ENCODE data around the gene ACE2. TPM values are rescaled to one million over a fixed set of nuclear protein-coding genes. Genes with fewer than 3 reads are reported as not detected.

ACE2 gene
- total and polyA plus RNA-seq, 7 donors: 0.33 to 12.8 (median 4.2) TPM; not detected in 2

- H3K36me3 ChIP-seq: no peaks in the 10 kb centered on the region
- no peaks in the 10 kb centered on the region for H3K27me3 ChIP-seq
- H3K9me3 ChIP-seq: no peaks in the 10 kb centered on the region
- WGBS, 2 donors: 88 to 100% methylated on average over 1 of the region's 1 CpG
- TF ChIP-seq CTCF (IDR thresholded peaks at IDR 0.05) (no peak), EP300 (IDR thresholded peaks at IDR 0.05) (no peak), POLR2A (IDR thresholded peaks at IDR 0.05) (no peak), POLR2AphosphoS5 (IDR thresholded peaks at IDR 0.05) (no peak)
- no peak overlapping the region for H3K4me3 ChIP-seq
- H3K4me1 ChIP-seq: no peaks in the 10 kb centered on the region
- H3K27ac ChIP-seq: no peak overlapping the region
- intact Hi-C loops (cut with DNase I): no loop called here
- no peak for DNase-seq
These were observed 43.8 kb upstream of the ACE2 start for GRCh38 chrX:15644560-15644872.

- intact Hi-C loops (cut with DNase I): no loop called here
- no peak for DNase-seq
These were observed 43.2 kb upstream of the ACE2 start for GRCh38 chrX:15643786-15644559.

DNA sequence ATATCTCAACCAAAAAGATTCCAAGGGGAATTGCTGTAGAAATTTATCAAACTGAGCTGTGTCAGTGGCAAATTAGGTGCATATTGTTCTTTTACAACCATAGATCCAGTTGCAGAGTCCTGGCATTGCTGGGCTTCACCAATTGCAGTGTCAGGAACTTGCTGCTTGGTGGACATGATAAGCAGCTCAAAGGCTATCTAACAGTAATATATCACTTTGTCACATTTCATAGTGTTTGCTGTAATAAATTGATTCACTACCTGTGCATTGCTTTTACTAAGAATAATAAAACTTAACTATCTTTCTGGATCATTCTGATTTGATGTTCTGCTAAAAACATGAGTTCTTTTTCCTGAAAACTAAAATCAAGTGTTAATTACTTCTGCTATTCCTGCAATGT is 30.9 kb upstream of the ACE2 start:
- Histone ChIP-seq H3K9me3 (no peaks in the 10 kb centered on the region), H3K4me3 (no peak overlapping the region), H3K4me1 (no peaks in the 10 kb centered on the region), H3K36me3 (no peaks in the 10 kb centered on the region), H3K27ac (no peak overlapping the region), H3K27me3 (no peaks in the 10 kb centered on the region)
- intact Hi-C loops (cut with DNase I): no loop called here
- DNase-seq: no peak
- TF ChIP-seq EP300 (IDR thresholded peaks at IDR 0.05) (no peak), POLR2AphosphoS5 (IDR thresholded peaks at IDR 0.05) (no peak), POLR2A (IDR thresholded peaks at IDR 0.05) (no peak), CTCF (IDR thresholded peaks at IDR 0.05) (no peak)

More at GRCh38 chrX:15643786-15644559, 43.2 kb upstream of the ACE2 start:
- Histone ChIP-seq H3K4me3 (no peak overlapping the region), H3K4me1 (no peaks in the 10 kb centered on the region), H3K9me3 (no peaks in the 10 kb centered on the region), H3K27me3 (no peaks in the 10 kb centered on the region), H3K36me3 (no peaks in the 10 kb centered on the region), H3K27ac (no peak overlapping the region)
- WGBS, 2 donors: 80 to 92% methylated on average over 7 of the region's 7 CpGs
- TF ChIP-seq CTCF (IDR thresholded peaks at IDR 0.05) (no peak), POLR2A (IDR thresholded peaks at IDR 0.05) (no peak), EP300 (IDR thresholded peaks at IDR 0.05) (no peak), POLR2AphosphoS5 (IDR thresholded peaks at IDR 0.05) (no peak)

- Histone ChIP-seq H3K27ac (no peak overlapping the region), H3K27me3 (peaks cover 0 to 4% (median 0%) of the 10 kb centered on the region in 3 donors), H3K4me3 (no peak overlapping the region), H3K4me1 (no peaks in the 10 kb centered on the region), H3K36me3 (no peaks in the 10 kb centered on the region), H3K9me3 (no peaks in the 10 kb centered on the region)
- no peak for DNase-seq
- intact Hi-C loops (cut with DNase I): no loop called here
- WGBS, 2 donors: 19 to 70% methylated on average over 1 of the region's 1 CpG
- no peak for TF ChIP-seq POLR2AphosphoS5 (IDR thresholded peaks at IDR 0.05)
- no peak for TF ChIP-seq EP300 (IDR thresholded peaks at IDR 0.05)
- no peak for TF ChIP-seq CTCF (IDR thresholded peaks at IDR 0.05)
- TF ChIP-seq POLR2A (IDR thresholded peaks at IDR 0.05): no peak
These were observed 22.3 kb upstream of the ACE2 start for GRCh38 chrX:15623054-15623453.
